ENCODE data around the gene BCR.
A peak's percentile ranks its signal among the peaks of the same experiment; 100 is the strongest.
"Not testable (repeated sequence)": the region's sequence is repeated elsewhere in the genome, so short reads cannot be mapped to it uniquely, and the experiment has no call there.

BCR gene

DNA sequence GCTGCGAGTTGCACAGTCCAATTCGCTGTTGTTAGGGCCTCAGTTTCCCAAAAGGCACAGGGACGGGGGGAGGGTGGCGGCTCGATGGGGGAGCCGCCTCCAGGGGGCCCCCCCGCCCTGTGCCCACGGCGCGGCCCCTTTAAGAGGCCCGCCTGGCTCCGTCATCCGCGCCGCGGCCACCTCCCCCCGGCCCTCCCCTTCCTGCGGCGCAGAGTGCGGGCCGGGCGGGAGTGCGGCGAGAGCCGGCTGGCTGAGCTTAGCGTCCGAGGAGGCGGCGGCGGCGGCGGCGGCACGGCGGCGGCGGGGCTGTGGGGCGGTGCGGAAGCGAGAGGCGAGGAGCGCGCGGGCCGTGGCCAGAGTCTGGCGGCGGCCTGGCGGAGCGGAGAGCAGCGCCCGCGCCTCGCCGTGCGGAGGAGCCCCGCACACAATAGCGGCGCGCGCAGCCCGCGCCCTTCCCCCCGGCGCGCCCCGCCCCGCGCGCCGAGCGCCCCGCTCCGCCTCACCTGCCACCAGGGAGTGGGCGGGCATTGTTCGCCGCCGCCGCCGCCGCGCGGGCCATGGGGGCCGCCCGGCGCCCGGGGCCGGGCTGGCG is at the start of gene BCR:
Gene BCR (plus strand): TSS at position 209 of the 592 bp plus-strand sequence. CDS start 452 bp downstream, outside the sequence.
- in situ Hi-C loops (cut with HindIII; ENCODE audit: low pct_ligation_motif_present, low pct_unique_long_range_greater_than_20kb, low sequenced_read_pairs) = no loop called here
- peak; percentile 69 for DNase-seq

DNA sequence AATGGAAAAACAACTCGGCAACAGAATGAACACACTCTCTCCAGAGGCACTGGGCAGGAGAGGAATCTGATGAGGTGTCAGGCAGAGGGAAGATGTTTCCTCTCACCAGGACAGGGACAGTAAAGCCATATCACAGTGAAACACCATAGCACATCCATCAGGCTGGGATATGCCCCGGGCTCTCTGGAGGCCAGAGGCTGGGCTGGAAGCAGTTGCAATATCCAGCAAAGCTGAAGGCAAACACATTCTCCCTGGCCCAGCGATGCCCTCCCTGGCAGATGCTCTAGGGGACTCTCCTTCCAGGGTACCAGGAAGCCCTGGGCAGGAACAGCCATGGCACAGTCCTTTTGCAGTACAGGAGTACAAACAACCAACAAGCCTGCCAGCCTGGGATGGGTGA is 49.6 kb upstream of the BCR start:
- in situ Hi-C loops (cut with HindIII; ENCODE audit: low pct_ligation_motif_present, low pct_unique_long_range_greater_than_20kb, low sequenced_read_pairs) = no loop called here
- no peak for DNase-seq

DNA sequence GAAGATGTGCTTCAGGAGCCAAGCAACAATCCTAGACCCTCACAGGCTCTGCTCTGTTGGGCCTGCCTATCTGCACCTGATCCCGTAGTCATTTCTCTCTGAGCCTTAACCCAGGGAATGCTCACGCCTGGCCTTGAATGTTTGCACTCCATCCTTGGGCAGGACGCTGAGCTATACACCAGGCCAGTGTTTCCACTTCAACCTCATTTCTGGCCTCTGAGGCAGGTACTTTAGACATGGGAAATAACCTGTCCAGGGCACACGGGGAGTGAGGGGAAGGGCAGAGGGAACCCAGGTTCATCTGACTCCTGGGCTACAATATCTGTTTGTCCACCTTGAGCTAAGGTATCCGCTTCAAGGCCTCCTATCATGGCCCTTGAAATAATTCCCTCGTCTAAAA is 48.4 kb upstream of the BCR start:
- no peak for DNase-seq
- in situ Hi-C loops (cut with HindIII; ENCODE audit: low pct_ligation_motif_present, low pct_unique_long_range_greater_than_20kb, low sequenced_read_pairs) = no loop called here

DNA sequence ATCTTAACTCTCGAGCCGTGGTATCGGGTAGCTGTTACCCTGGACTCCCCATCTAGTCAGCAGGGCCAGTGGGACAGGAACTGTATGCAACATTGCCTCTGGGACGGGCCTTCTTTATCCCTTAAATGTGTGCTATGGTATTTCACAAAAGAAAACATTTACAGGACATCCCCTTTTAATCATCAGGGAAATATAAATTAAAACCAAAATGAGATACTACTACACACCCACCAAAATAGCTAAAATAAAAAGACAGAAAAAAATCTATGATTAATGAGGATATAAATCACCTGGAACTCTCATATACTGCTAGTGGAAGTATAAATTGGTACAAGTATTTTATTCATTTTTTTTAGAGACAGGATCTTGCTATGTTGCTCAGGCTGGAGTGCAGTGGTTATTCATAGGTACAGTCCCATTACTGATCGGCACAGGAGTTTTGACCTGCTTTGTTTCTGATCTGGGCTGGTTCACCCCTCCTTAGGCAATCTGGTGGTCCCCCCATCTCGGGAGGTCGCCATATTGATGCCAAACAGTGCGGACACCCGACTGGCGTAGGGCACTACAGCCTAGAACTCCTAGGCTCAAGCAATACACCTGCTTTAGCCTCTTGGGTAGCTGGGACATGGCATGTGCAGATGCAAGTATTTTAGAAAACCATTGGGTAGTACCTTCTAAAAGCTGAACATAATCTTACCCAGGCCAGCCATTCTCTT is 47.8 kb upstream of the BCR start:
- DNase-seq = no peak
- in situ Hi-C loops (cut with HindIII; ENCODE audit: low pct_ligation_motif_present, low pct_unique_long_range_greater_than_20kb, low sequenced_read_pairs) = no loop called here

DNA sequence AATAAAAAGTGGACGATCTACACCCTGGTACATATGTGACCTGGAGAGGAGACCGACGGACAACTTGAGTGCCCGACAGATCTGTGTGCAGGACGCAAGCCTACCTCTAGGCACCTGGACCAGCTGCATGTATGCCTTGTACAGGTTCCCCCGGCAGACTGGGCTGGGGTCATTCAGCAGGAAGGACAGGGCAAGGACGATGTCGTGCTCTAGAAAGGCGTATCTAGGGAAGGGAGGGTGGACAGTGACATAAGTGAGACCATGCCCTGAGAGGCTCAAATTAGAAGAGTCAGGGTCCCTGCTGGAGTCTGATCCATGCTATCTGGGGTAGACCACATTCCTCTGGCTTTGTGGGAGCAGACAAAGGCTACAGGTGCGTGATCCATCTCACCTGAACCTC is 46.4 kb upstream of the BCR start:
- no peak for DNase-seq
- in situ Hi-C loops (cut with HindIII; ENCODE audit: low pct_ligation_motif_present, low pct_unique_long_range_greater_than_20kb, low sequenced_read_pairs) = no loop called here

DNA sequence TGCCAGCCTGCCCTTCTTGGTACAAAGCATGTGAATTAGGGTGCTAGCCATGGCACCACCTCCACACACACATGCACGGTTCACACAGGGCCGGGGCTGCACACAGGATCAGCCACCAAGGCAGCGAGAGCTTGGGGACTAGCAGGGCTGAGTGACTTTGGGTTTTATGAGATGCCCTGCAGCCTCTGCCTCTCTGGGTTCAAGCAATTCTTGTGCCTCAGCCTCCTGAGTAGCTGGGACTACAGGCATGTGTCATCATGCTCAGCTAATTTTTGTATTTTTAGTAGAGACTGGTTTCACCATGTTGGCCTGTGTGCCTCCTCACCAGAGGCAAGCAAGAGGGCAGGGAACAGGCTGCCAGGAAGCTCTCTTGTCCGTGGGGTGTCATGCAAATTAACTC is 43.3 kb upstream of the BCR start:
- in situ Hi-C loops (cut with HindIII; ENCODE audit: low pct_ligation_motif_present, low pct_unique_long_range_greater_than_20kb, low sequenced_read_pairs); DNase-seq: not testable (repeated sequence)

DNA sequence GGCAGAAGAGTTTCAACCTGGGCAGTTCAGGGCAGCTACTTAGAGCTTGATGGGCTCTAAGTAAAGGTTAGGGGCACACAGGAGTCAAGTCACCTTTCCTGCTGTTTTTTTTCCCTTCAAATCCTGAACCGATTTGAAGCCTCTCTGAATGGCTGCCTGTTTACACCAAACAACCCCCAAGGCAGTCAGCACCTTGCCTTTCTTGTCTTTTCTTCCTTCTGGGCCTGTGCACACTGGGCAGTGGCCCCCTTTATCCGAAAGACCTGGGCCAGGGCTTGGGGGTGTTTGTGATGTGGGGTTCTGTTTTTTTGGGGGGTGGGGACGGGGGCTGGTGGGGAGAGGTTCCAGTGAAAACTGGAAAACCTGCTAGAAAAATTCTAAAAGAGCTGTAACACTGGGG is 42.8 kb upstream of the BCR start:
- no peak for DNase-seq
- in situ Hi-C loops (cut with HindIII; ENCODE audit: low pct_ligation_motif_present, low pct_unique_long_range_greater_than_20kb, low sequenced_read_pairs) = no loop called here

DNA sequence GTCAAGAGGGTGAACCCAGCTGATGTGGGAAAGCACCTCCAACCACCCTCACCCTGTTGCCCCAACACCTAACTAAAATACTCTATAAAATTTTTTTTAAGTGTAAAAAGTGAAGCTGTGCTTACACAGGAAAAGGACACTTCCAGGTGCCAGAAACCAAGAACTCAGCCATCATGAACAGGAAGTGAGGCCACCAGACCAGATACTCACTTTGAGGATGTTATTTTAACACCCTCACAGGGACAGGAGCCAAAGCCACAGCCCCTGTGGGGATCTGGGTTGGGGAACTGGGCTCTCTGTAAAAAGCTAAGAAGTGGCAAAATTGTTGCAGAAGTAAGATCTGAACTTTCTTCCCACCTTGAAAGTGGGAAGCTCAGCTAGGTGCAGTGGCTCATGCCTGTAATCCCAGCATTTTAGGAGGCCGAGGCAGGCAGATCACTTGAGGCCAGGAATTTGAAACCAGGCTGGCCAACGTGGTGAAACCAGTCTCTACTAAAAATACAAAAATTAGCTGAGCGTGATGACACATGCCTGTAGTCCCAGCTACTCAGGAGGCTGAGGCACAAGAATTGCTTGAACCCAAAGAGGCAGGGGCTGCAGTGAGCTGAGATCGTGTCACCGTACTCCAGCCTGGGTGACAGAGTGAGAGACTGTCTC is 42.3 kb upstream of the BCR start:
- in situ Hi-C loops (cut with HindIII; ENCODE audit: low pct_ligation_motif_present, low pct_unique_long_range_greater_than_20kb, low sequenced_read_pairs) = no loop called here
- no peak for DNase-seq

DNA sequence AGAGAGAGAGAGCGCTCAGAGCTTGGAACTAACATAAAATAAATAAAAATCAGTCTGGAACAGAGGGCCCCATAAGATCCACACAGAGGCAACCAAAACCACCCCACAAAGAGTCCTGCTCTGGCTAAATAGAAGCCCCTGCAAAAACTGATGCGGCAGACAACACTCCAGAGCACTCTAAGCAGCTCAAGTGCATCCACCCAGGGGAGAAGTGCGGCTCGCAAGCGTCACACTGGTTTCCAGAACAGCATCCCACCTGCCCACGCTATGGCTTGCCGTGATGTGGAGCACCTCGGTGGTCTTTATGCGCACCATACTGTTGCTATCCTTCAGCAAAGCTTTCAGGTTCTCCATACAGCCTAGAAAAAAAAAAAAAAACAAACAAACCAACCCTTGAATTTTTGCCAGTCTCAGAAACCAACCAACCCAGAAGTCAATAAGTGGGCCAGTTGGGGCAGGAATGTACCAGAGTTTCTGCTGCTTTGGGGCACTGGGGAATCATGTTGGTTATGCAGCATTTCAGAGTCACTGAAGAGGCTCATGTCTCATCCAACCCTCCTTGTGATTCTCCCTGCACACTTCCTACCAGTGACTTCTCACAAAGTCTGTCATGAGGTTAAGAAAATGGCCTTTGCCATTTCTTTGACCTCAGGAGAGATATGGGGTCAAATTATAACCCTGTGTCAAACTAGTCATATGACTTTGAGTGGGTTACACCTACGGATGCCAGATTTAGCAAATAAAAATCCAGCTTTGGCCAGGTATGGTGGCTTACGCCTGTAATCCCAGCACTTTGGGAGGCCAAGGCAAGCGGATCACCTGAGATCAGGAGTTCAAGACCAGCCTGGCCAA is 41.5 kb upstream of the BCR start:
- DNase-seq = no peak
- in situ Hi-C loops (cut with HindIII; ENCODE audit: low pct_ligation_motif_present, low pct_unique_long_range_greater_than_20kb, low sequenced_read_pairs) = no loop called here

DNA sequence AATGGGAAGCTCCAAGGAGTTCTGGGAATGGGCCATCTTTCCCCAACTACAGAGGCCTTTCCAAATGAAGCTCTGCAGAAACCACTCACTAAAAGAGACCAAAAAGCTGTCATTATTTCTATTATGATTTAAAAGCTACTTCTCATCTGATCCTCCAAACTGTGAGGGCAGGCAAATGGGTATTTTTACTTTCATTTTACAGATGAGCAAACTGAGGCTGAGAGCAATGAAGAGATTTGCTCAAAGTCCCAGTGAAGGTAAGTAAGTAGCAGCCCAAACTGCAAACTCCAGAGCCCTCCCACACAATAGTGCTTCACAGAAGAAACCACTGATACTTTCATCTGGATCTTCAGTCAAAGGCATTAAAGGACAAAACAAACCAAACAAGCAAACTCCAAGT is 39.9 kb upstream of the BCR start:
- no peak for DNase-seq
- in situ Hi-C loops (cut with HindIII; ENCODE audit: low pct_ligation_motif_present, low pct_unique_long_range_greater_than_20kb, low sequenced_read_pairs) = no loop called here

DNA sequence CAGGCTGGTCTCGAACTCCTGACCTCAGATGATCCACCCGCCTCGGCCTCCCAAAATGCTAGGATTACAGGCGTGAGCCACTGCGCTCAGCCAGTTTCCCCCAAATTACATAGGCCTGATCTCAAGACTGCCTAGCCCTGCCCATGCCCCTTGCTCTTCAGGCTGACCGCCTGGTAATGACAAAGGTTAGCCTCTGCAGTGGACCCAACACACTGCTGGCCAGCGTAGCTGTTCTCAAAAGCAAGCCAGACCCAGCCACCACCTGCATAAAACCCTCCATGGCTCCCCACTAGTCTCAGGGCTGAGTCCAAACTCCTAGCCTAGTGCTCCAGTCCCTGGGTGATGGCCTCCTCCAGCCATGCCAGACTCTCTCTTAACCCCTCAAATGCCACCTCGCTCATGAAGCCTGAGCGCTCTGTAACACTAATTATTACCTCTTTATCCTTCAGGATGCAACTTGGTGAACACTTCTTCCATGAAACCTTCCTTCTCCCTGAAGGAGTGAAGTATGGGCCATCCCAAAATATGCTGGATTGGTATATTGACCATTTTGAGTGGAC is 37.7 kb upstream of the BCR start:
- in situ Hi-C loops (cut with HindIII; ENCODE audit: low pct_ligation_motif_present, low pct_unique_long_range_greater_than_20kb, low sequenced_read_pairs) = no loop called here
- DNase-seq = no peak

DNA sequence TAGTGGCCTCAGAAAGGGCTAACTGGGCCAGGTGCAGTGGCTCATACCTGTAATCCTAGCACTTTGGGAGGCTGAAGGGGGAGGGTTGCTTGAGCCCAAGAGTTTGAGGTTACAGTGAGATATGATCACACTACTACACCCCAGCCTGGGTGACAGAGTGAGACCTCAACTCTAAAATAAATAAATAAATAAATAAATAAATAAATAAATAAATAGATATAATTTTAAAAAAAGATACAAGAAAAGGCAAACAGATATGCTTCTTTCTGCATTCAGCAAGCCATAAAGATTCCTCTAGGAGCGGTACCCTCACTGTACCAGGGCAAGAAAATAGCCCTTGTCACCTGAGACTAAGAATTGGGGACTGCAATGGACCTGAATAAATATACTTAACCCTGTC is 37.2 kb upstream of the BCR start:
- in situ Hi-C loops (cut with HindIII; ENCODE audit: low pct_ligation_motif_present, low pct_unique_long_range_greater_than_20kb, low sequenced_read_pairs) = no loop called here
- no peak for DNase-seq

DNA sequence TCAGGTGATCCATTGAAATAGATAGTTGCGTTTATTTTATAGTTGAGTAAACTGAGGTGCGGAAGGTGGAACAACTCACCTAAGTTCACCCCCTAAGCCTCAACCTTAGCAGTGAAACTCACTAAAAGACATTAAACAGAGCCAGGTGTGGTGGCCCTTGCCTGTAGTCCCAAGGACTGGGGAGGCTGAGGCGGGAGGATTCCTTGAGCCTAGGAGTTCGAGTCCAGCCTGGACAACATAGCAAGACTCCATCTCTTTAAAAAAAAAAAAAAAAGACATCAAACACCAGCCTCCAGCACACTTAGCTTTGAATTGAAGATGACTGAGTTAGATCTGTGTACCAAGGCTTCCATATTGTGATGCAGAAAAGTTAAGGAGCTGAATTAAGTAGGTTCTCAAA is 35.9 kb upstream of the BCR start:
- in situ Hi-C loops (cut with HindIII; ENCODE audit: low pct_ligation_motif_present, low pct_unique_long_range_greater_than_20kb, low sequenced_read_pairs) = no loop called here
- DNase-seq = no peak

DNA sequence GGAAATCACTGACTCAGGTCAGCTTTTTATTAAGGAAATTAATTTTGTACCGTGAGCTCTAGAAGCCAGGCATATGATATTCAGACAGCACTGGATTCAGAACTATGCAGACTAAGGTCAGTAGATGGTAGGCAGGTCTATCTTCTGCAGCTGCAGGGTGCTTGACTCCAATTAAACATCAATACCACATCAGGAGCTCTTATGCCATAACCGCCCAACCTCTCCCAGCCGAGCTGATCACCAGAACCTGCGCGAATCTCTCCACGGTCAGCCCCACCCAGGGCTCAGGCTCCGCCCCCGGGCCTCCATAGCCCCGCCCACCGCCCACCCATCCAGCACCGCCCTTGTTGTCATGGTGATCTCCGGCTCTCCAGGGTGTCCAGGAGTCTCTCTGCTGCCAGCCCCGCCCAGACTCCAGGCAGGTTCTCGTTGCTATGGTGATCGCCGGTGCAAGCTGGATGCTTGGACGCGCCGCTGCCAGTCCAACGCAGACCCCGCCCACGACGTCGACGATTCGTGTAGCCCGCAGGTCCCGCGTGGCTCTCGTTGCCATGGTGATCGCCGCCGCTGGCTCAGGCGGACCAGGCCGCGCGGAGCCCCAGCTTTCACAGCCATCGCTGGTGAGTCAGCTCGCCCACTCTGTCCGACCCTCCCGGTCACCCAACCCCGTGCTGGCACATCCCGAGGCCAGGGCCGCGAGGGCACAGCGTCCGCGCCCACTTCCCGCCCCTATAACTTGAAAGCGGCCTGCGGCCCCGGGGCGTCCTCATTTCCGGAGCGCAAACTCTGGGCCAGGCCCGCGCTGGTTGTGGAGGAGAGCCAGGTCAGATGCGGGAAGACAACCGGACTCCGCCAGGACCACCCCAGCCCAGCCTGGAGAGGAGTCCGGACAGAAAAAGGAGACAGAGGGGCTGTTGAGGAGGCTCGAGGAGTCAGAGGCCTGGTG is 35.1 kb upstream of the BCR start, which contains the start of gene RAB36:
Gene RAB36 (plus strand): TSS at position 546 of the 946 bp plus-strand sequence. CDS start 1,140 bp downstream, outside the sequence.
- in situ Hi-C loops (cut with HindIII; ENCODE audit: low pct_ligation_motif_present, low pct_unique_long_range_greater_than_20kb, low sequenced_read_pairs) = no loop called here
- DNase-seq = peak; percentile 97

DNA sequence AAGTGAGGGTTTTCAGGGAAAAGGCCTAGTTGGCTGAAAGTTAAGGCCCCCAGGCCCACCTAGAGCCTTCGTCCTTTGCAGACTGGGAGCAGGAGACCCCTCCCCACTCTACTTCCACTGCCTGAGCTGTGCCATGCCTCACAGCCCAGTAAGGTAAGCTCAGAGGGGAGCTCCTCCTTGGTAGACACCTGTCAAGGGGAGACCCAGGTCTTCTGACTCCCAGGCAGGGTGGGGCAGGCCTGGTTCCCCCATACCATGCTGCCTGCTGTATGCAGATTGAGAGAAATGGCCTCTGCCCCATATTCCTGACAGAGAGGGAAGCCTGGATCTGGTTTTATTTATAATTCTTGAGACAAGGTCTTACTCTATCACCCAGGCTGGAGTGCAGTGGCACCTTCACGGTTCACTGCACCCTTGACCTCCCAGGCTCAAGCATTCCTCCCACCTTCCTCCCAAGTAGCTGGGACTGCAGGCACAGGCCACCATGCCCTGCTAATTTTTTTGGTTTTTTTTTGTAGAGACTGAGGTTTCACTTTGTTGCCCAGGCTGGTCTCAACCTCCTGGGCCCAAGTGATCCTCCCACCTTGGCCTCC is 34.3 kb upstream of the BCR start:
- no peak for DNase-seq
- in situ Hi-C loops (cut with HindIII; ENCODE audit: low pct_ligation_motif_present, low pct_unique_long_range_greater_than_20kb, low sequenced_read_pairs) = no loop called here

DNA sequence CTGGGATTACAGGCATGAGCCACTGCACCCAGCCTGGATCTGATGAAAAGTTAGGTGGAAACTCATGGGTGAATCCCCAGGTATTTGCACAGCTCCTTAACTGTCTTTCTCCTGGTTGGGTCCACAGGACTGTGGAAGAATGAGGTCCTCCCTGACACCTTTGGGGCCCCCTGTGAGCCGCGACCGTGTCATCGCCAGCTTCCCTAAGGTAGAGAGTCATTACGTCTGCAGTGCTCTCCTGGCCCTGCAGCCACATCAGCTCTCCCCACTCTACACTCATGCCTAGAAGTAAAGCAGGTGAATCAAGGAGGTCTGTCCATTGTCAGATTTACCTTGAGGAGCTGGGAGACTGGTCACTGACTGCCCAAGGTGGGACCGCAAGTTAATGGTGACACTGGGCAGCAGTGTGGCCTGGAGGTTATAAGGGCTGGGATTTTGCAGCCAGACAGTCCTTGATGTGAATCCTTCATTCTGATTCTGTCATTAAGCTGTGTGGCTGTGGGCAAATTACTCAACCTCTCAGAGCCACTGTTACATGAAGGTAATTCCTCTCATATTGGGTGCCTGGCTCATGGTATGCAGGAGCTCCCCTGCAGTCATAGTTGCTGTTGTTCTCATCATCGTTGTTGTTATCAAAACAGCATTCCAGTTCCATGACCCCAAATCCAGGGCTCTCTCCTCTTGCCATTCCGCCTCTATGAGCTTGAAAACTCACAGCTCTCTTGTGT is 33.7 kb upstream of the BCR start:
- in situ Hi-C loops (cut with HindIII; ENCODE audit: low pct_ligation_motif_present, low pct_unique_long_range_greater_than_20kb, low sequenced_read_pairs) = no loop called here

More for the DNA sequence above, 33.7 kb upstream of the BCR start:
- no peak for DNase-seq

All from ACHN (cell line).